Fibroblast of mammary gland (primary cell): ENCODE measurements around the gene SPRR2E.

Source experiments
- DNase-seq: peaks from one replicate; pipeline ENCODE4 v3.0.0-alpha.2; 2010; ENCODE audit warnings: low read depth
- H3K4me3 ChIP-seq: 2 replicates; pipeline ENCODE4 v1.5.1; 2011; ENCODE audit warnings: low read depth, mild to moderate bottlenecking, low read length, moderate library complexity; ENCODE audit not compliant: control insufficient read depth
- TF ChIP-seq, protein P1 (sequence below): conservative IDR thresholded peaks from 2 replicates; pipeline ENCODE4 v1.5.1; 2011; ENCODE audit warnings: low read depth, low read length, inconsistent platforms; ENCODE audit not compliant: control insufficient read depth, insufficient read depth

Gene SPRR2E

DNA sequence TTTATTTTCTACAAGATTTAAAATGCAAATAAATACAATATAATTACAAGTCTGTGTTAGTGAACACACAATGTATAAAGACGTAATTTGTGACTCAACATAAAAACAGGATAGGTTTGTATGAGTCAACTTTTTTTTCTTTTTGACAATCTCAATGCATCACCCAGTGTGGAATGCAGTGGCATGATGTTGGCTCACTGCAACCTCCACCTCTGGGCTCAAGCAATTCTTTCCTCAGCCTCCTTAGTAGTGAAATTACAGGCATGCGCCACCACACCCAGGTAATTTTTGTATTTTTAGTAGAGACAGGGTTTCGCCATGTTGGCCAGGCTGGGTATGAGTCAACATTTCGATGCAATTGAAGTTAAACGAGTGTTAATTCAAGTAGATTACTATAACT lies 5.9 kb upstream of the SPRR2E start:
- H3K4me3 ChIP-seq, result no peak overlapping the region
- TF ChIP-seq, protein P1, sequence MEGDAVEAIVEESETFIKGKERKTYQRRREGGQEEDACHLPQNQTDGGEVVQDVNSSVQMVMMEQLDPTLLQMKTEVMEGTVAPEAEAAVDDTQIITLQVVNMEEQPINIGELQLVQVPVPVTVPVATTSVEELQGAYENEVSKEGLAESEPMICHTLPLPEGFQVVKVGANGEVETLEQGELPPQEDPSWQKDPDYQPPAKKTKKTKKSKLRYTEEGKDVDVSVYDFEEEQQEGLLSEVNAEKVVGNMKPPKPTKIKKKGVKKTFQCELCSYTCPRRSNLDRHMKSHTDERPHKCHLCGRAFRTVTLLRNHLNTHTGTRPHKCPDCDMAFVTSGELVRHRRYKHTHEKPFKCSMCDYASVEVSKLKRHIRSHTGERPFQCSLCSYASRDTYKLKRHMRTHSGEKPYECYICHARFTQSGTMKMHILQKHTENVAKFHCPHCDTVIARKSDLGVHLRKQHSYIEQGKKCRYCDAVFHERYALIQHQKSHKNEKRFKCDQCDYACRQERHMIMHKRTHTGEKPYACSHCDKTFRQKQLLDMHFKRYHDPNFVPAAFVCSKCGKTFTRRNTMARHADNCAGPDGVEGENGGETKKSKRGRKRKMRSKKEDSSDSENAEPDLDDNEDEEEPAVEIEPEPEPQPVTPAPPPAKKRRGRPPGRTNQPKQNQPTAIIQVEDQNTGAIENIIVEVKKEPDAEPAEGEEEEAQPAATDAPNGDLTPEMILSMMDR, result no peak
- DNase-seq, result no peak

DNA sequence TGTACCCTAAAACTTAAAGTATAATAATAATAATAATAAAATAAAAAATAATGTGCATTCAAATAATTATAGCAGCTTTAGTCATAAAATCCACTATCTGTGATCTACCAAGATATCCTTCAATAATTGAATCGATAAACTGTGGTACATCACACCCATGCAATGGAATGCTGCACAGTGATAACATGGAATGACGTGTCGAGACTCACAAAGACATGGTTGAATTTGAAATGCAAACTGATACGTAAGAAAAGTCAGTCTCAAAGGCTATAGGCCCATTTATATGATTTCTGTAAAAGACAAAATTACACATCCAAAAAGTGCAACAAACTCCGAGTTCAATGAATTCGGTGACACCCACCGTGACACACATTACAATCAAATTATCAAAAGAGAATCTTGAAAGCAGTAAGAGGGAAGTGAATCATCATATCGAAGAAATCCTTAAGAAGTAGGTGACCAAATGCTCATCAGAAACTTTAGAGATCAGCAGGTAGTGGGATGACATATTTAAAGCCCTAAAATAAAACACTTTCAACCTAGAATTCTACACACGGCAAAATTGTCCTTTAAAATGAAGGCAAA lies 5.2 kb upstream of the SPRR2E start:
- no peak overlapping the region for H3K4me3 ChIP-seq
- TF ChIP-seq, protein P1, result no peak
- DNase-seq, result no peak

GRCh38 chr1:153095764-153096163 lies 1.4 kb upstream of the SPRR2E start:
- TF ChIP-seq, protein P1, result no peak
- no peak for DNase-seq
- H3K4me3 ChIP-seq, result no peak overlapping the region

DNA sequence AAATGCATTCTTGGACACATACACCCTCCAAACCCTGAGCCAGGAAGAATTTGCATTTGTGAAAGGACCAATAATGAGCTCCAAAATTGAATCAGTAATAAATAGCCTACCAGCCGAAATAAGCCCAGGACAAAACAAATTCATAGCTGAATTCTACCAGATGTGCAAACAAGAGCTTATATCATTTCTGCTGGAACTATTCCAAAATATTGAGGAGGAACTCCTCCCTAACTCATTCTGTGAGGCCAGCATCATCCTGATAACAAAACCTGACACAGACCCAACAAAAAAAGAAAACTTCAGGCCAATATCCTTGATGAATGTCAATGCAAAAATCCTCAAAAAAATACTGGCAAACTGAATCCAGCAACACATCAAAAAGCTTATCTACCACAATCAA lies 6.7 kb downstream of the SPRR2E start:
- TF ChIP-seq, protein P1, result no peak
- no peak for DNase-seq
- H3K4me3 ChIP-seq, result no peak overlapping the region

DNA sequence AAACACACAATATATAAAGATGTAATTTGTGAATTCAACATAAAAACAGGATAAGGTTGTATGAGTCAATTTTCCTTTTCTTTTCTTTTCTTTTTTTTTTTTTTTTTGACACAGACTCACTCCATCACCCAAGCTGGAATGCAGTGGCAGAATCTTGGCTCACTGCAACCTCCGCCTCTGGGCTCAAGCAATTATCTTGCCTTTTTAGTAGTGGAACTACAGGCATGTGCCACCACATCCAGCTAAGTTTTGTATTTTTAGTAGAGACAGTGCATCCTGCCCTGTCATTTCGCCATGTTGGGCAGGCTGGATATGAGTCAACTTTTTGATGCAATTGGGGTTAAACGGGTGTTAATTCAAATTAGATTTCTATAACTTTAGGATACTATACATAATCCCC lies 12.6 kb downstream of the SPRR2E start:
- no peak for DNase-seq
- no peak overlapping the region for H3K4me3 ChIP-seq
- TF ChIP-seq, protein P1, result no peak

- no peak for DNase-seq
- no peak overlapping the region for H3K4me3 ChIP-seq
- TF ChIP-seq, protein P1, result no peak
Measured at GRCh38 chr1:153072806-153073726, 21.3 kb downstream of the SPRR2E start.
